Measurements from ENCODE around the gene NFIC. TPM values are rescaled to one million over a fixed set of nuclear protein-coding genes. Genes with fewer than 3 reads are reported as not detected.
A peak's percentile ranks its signal among the peaks of the same experiment; 100 is the strongest.

Gene NFIC
- total and polyA plus RNA-seq, 4 donors, result 40.4 to 208 (median 49.8) TPM

DNA sequence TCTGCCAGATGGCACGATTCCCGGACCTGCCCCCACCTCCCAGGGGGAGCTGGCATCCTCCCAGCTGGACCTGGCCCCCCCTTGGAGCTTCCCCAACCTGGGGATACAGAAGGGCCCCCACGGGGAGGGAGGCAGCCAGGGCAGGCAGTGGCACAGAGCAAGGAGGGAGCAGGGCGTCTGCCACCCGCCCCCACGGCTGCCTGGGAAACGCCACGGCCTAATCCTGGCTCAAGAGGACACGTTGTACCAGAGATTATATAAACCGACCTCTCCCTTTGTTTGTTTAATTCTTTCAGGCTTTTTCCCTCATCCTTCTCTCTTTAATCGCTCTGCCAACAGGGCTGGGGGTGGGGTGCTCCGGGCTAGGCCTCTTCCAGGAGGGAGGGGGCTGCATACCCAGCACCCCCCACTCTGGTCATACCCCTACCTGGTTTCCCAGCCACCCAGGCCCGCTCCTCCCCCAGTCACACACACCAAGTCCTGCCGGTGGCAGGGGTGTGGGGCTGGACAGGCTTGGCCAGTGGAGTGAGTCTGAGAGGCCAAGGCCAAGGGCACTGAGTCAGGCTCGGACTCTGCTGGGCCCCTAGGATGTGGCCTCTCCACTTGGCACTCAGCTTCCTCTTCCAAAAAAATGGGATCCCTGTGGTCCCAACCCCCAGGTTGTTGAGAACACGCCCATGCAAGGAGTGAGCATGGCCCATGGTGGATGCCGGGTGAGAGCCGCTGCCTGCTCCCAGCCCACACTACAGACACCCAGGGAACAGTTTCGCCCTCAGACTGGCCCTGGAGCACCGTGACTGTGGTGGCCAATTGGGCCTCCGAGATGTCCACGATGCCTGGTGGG lies 29.5 kb upstream of the NFIC start:
- 33 to 47% methylated on average over 22 of the region's 22 CpGs for whole genome bisulfite sequencing, 2 donors
- ATAC-seq (ENCODE audit: insufficient read depth, low FRiP score) (peak; percentile 84), DNase-seq (peak; percentile 70 to 78 (median 71))
- Histone ChIP-seq H3K9me3 (ENCODE audit: control insufficient read depth in 4 of 4, insufficient read depth in 3 of 4, low read length in 3 of 4) (no peaks in the 10 kb centered on the region), H3K9ac (ENCODE audit: insufficient read depth in 1 of 2, low read length in 2 of 2) (no peak overlapping the region), H3K4me1 (ENCODE audit: control insufficient read depth in 5 of 5, insufficient read depth in 5 of 5, low read length in 5 of 5) (peaks cover 0 to 25% (median 4%) of the 10 kb centered on the region in 5 donors), H3K27me3 (ENCODE audit: control insufficient read depth in 3 of 3, insufficient read depth in 3 of 3, low read length in 2 of 3) (no peaks in the 10 kb centered on the region), H3K27ac (ENCODE audit: low read depth in 1 of 2, low read length in 1 of 2) (peak overlapping the region; percentile 93 to 95), H3K4me3 (no peak overlapping the region), H3K36me3 (ENCODE audit: control insufficient read depth in 4 of 4, insufficient read depth in 4 of 4, low read length in 4 of 4) (no peaks in the 10 kb centered on the region)
- TF ChIP-seq CTCF (IDR thresholded peaks at IDR 0.05; ENCODE audit: control extremely low read depth, extremely low read depth), result no peak

- H3K27ac ChIP-seq (ENCODE audit: low read depth in 1 of 2, low read length in 1 of 2), result peak overlapping the region in 1 of 2 donors; percentile 77
- DNase-seq (no peak), ATAC-seq (ENCODE audit: insufficient read depth, low FRiP score) (no peak)
- 12 to 24% methylated on average over 9 to 12 of the region's 12 CpGs for WGBS, 2 donors
- no peak overlapping the region for H3K9ac ChIP-seq (ENCODE audit: insufficient read depth in 1 of 2, low read length in 2 of 2)
- H3K27me3 ChIP-seq (ENCODE audit: control insufficient read depth in 3 of 3, insufficient read depth in 3 of 3, low read length in 2 of 3), result no peaks in the 10 kb centered on the region
- TF ChIP-seq CTCF (IDR thresholded peaks at IDR 0.05; ENCODE audit: control extremely low read depth, extremely low read depth), result no peak
- no peaks in the 10 kb centered on the region for H3K36me3 ChIP-seq (ENCODE audit: control insufficient read depth in 4 of 4, insufficient read depth in 4 of 4, low read length in 4 of 4)
- H3K9me3 ChIP-seq (ENCODE audit: control insufficient read depth in 4 of 4, insufficient read depth in 3 of 4, low read length in 3 of 4), result no peaks in the 10 kb centered on the region
- peaks cover 0 to 25% (median 4%) of the 10 kb centered on the region in 5 donors for H3K4me1 ChIP-seq (ENCODE audit: control insufficient read depth in 5 of 5, insufficient read depth in 5 of 5, low read length in 5 of 5)
- H3K4me3 ChIP-seq, result no peak overlapping the region
Observed at GRCh38 chr19:3338541-3339181, 27.7 kb upstream of the NFIC start.

- DNase-seq, result no peak
Observed at GRCh38 chr19:3340340-3340739, 26.0 kb upstream of the NFIC start.

More at GRCh38 chr19:3340340-3340739, 26.0 kb upstream of the NFIC start:
- no peak for TF ChIP-seq CTCF (IDR thresholded peaks at IDR 0.05; ENCODE audit: control extremely low read depth, extremely low read depth)
- Histone ChIP-seq H3K27ac (ENCODE audit: low read depth in 1 of 2, low read length in 1 of 2) (no peak overlapping the region), H3K9ac (ENCODE audit: insufficient read depth in 1 of 2, low read length in 2 of 2) (no peak overlapping the region), H3K4me3 (no peak overlapping the region), H3K4me1 (ENCODE audit: control insufficient read depth in 5 of 5, insufficient read depth in 5 of 5, low read length in 5 of 5) (peaks cover 2 to 22% (median 4%) of the 10 kb centered on the region in 5 donors), H3K36me3 (ENCODE audit: control insufficient read depth in 4 of 4, insufficient read depth in 4 of 4, low read length in 4 of 4) (no peaks in the 10 kb centered on the region), H3K27me3 (ENCODE audit: control insufficient read depth in 3 of 3, insufficient read depth in 3 of 3, low read length in 2 of 3) (no peaks in the 10 kb centered on the region), H3K9me3 (ENCODE audit: control insufficient read depth in 4 of 4, insufficient read depth in 3 of 4, low read length in 3 of 4) (no peaks in the 10 kb centered on the region)
- 87 to 88% methylated on average over 11 of the region's 11 CpGs for WGBS, 2 donors
- no peak for ATAC-seq (ENCODE audit: insufficient read depth, low FRiP score)
